GM12801 (cell line): Measurements from ENCODE around the gene MEP1A.

Source experiments
- CTCF ChIP-seq: IDR thresholded peaks from one replicate; pipeline ENCODE4 v1.5.1; 2011; ENCODE audit warnings: control low read depth; ENCODE audit not compliant: insufficient read length; ENCODE audit errors: extremely low read depth

MEP1A gene

DNA sequence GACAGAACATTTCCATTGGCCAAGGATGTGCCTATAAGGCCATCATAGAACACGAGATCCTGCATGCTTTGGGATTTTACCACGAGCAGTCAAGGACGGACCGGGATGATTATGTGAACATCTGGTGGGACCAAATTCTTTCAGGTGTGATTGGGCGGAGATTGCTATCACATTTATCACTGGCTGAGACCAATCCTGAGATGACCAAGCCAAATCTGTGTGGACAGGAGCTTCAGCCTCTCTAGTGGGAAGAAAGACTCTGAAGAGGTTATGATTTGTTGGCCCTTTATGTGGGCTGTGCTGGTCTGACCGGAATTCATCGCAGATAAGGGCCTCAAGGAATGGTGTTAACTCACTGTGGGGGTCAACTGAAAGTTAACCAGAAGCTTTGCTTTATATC lies 26.4 kb downstream of the MEP1A start:
- no peak for TF ChIP-seq CTCF

- no peak for TF ChIP-seq CTCF
These were observed 28.3 kb downstream of the MEP1A start for GRCh38 chr6:46821458-46821881.

GRCh38 chr6:46828939-46829338 lies 35.8 kb downstream of the MEP1A start:
- TF ChIP-seq CTCF = no peak

DNA sequence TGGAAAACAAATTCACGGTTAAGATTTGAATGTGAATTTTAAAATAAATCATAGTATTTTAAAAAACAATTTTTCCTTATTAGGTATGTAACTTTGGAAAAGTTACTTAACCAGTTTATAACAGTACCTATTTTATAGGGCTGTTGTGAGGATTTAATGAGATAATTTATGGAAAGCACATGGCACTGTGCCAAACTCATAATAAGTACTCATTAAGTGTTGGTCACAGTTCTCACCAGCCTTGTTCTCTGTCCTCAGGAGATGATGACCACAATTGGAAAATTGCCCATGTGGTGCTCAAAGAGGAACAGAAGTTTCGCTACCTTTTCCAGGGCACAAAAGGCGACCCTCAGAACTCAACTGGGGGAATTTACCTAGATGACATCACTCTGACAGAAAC lies 39.6 kb downstream of the MEP1A start:
- no peak for TF ChIP-seq CTCF

- TF ChIP-seq CTCF = no peak
These were observed 44.8 kb downstream of the MEP1A start for GRCh38 chr6:46838033-46838432.

DNA sequence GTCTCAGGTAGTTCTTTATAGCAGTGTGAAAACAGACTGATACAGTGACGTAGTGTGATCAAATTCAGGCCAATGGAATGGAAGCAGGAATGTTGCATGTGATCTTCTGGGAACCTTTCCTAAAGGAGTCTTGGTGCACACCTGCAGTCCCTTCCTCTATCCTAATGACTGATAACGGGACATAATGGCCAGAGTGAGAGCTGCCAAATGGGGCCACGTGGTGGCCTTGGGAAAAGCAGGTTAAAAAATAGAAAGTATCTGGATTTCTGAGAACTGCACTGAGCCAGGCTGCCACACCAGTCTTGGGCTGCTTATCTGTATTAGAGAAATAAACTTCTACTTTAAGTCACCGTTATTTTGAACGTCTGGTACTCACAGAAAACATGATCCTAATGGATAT lies 51.9 kb downstream of the MEP1A start:
- TF ChIP-seq CTCF = no peak

GRCh38 chr6:46848684-46849360 lies 55.6 kb downstream of the MEP1A start:
- TF ChIP-seq CTCF = no peak

DNA sequence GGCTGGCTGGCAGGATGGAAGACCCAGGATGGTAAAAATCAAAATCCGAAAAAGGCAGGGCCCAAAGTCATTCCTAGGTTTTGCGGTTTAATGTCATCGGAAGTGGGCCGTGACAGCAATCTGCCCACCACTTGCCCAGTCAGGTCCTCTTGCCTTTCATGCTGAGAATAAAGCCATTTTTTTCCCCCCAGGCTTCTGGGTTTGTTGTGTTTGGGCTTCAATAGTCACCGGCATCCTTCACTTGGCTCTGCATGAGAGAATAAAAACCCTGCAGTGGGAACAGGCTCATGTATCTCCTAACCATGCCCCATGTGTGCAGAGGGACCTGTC lies 56.1 kb downstream of the MEP1A start:
- no peak for TF ChIP-seq CTCF
